Keratinocyte (primary cell): ENCODE results near the gene SDCCAG8. TPM values are rescaled to one million over a fixed set of nuclear protein-coding genes. Genes with fewer than 3 reads are reported as not detected.

Experiments used
- DNase-seq: peaks from one replicate; pipeline ENCODE4 v3.0.0-alpha.2; 2011; ENCODE audit warnings: low read depth, missing footprints, low spot score
- FAIRE-seq: peaks from 2 replicates; lab custom pipeline; 2011; peaks lifted over from hg19 to GRCh38; lab: Jason Lieb, UNC
- H2AFZ ChIP-seq: 2 replicates; pipeline ENCODE4 v1.6.0; 2012; ENCODE audit warnings: low read length, control low read depth, inconsistent platforms; ENCODE audit not compliant: control insufficient read depth
- H3K27ac ChIP-seq: 2 replicates; pipeline ENCODE4 v1.5.1; 2011; ENCODE audit warnings: low read length; ENCODE audit not compliant: control insufficient read depth, insufficient read depth
- H3K27me3 ChIP-seq: 3 replicates; pipeline ENCODE4 v1.6.0; 2011; ENCODE audit warnings: low read length; ENCODE audit not compliant: control insufficient read depth, insufficient read depth; ENCODE audit errors: extremely low read depth
- H3K36me3 ChIP-seq, 2 experiments: 2 replicates in 1 of 2; 3 replicates in 1 of 2; pipeline ENCODE4 v1.5.1; 2011; ENCODE audit warnings: low read length in 2 of 2, mild to moderate bottlenecking in 1 of 2; ENCODE audit not compliant: control insufficient read depth in 2 of 2, insufficient read depth in 2 of 2; ENCODE audit errors: extremely low read depth in 1 of 2
- H3K4me1 ChIP-seq: 3 replicates; pipeline ENCODE4 v1.5.1; 2011; ENCODE audit warnings: low read length; ENCODE audit not compliant: control insufficient read depth, insufficient read depth; ENCODE audit errors: extremely low read depth
- H3K4me2 ChIP-seq: 3 replicates; pipeline ENCODE4 v1.6.0; 2011; ENCODE audit warnings: low read depth, low read length; ENCODE audit not compliant: control insufficient read depth, insufficient read depth; ENCODE audit errors: extremely low read depth
- H3K4me3 ChIP-seq, 3 experiments: fragments of 200-600 bp in 1 of 3; sonication (generic) in 1 of 3; 2 replicates in 2 of 3; 3 replicates in 1 of 3; pipeline ENCODE4 v1.5.1; 2011 to 2016; ENCODE audit warnings: low read length in 3 of 3, mild to moderate bottlenecking in 3 of 3, control low read depth in 2 of 3, inconsistent platforms in 1 of 3, low read depth in 1 of 3, mixed read lengths in 1 of 3, mixed run types in 1 of 3, moderate library complexity in 1 of 3; ENCODE audit not compliant: control insufficient read depth in 2 of 3, insufficient read depth in 2 of 3; ENCODE audit errors: extremely low read depth in 1 of 3
- H3K79me2 ChIP-seq: 2 replicates; pipeline ENCODE4 v1.6.0; 2012; ENCODE audit warnings: low read length; ENCODE audit not compliant: control insufficient read depth, insufficient read depth
- H3K9ac ChIP-seq: 3 replicates; pipeline ENCODE4 v1.6.0; 2011; ENCODE audit warnings: low read length; ENCODE audit not compliant: control insufficient read depth, insufficient read depth; ENCODE audit errors: extremely low read depth
- H3K9me1 ChIP-seq: 3 replicates; pipeline ENCODE4 v1.6.0; 2011; ENCODE audit warnings: low read length; ENCODE audit not compliant: control insufficient read depth, insufficient read depth; ENCODE audit errors: extremely low read depth
- H3K9me3 ChIP-seq: 2 replicates; pipeline ENCODE4 v1.5.1; 2012; ENCODE audit warnings: low read depth, low read length; ENCODE audit not compliant: control insufficient read depth
- H4K20me1 ChIP-seq: 3 replicates; pipeline ENCODE4 v1.6.0; 2011; ENCODE audit warnings: low read length; ENCODE audit not compliant: control insufficient read depth, insufficient read depth; ENCODE audit errors: extremely low read depth
- CTCF ChIP-seq, 3 experiments: IDR thresholded peaks in 1 of 3; conservative IDR thresholded peaks in 1 of 3; optimal IDR thresholded peaks in 1 of 3; 2 replicates in 2 of 3; 3 replicates in 1 of 3; pipeline versions ENCODE3 to v1.5.1; 2011; ENCODE audit warnings: low read length in 3 of 3, mild to moderate bottlenecking in 3 of 3, moderate library complexity in 2 of 3, control low read depth in 1 of 3, inconsistent platforms in 1 of 3; ENCODE audit not compliant: insufficient read depth in 2 of 3; ENCODE audit errors: extremely low read depth in 1 of 3
- EZH2 ChIP-seq: IDR thresholded peaks from one replicate; pipeline ENCODE4 v1.6.1; 2012; ENCODE audit warnings: inconsistent platforms, mild to moderate bottlenecking, low read length, moderate library complexity
- dilution Hi-C: fragments of 300-500 bp; cut with MboI; formaldehyde crosslinking; loops from one replicate; pipeline ENCODE4 v1.7.0; 2020; ENCODE audit warnings: low sequenced_read_pairs; ENCODE audit not compliant: extremely low pct_ligation_motif_present
- polyA plus RNA-seq, 5 experiments: library from polyadenylated mRNA; depleted of rRNA in 3 of 5; stranded (reverse) in 3 of 5; stranded (forward) in 1 of 5; unstranded in 1 of 5; fragments of >200 nt; gene quantifications; 1 replicate in 1 of 5; 2 replicates in 3 of 5; 3 replicates in 1 of 5; pipeline versions ENCODE4 v1.2.1 to v1.2.3, GENCODE V29; 2011 to 2012; ENCODE audit warnings: missing spikeins in 2 of 5, low read depth in 1 of 5, low replicate concordance in 1 of 5

Gene SDCCAG8
- polyA plus RNA-seq, 1 donor (not counting 4 experiments of a cell fraction or from before 2014, with no cell fraction given): 61.6 TPM

- dilution Hi-C loops: no loop called here
- Histone ChIP-seq H3K9me1 (no peaks in the 10 kb centered on the region), H3K9ac (no peak overlapping the region), H3K4me1 (peaks cover 7% of the 10 kb centered on the region), H3K27ac (no peak overlapping the region), H3K79me2 (peaks cover 86% of the 10 kb centered on the region), H3K9me3 (no peaks in the 10 kb centered on the region), H2AFZ (no peak overlapping the region), H3K27me3 (no peaks in the 10 kb centered on the region), H3K4me3 (no peak overlapping the region), H3K36me3 (no peaks in the 10 kb centered on the region), H4K20me1 (no peaks in the 10 kb centered on the region), H3K4me2 (peak overlapping the region; percentile 45)
- TF ChIP-seq EZH2 (no peak), CTCF (optimal IDR thresholded peaks at IDR 0.05 in 1 of 3, IDR thresholded peaks at IDR 0.05 in 1 of 3, conservative IDR thresholded peaks at IDR 0.05 in 1 of 3; ENCODE audit: extremely low read depth in 1 of 3, insufficient read depth in 2 of 3, low read length in 3 of 3) (no peak)
- DNase-seq: no peak
- FAIRE-seq: no peak
Measured at GRCh38 chr1:243251539-243251938, 4.3 kb upstream of the SDCCAG8 start.

GRCh38 chr1:243253211-243253925 is 2.5 kb upstream of the SDCCAG8 start:
- peak overlapping the region; percentile 77 for H3K27ac ChIP-seq
- no peak for FAIRE-seq

More at GRCh38 chr1:243253211-243253925, 2.5 kb upstream of the SDCCAG8 start:
- Histone ChIP-seq H3K9me3 (no peaks in the 10 kb centered on the region), H3K9me1 (no peaks in the 10 kb centered on the region), H3K4me1 (peaks cover 12% of the 10 kb centered on the region), H4K20me1 (no peaks in the 10 kb centered on the region), H3K9ac (peak overlapping the region; percentile 74), H3K27me3 (no peaks in the 10 kb centered on the region), H2AFZ (no peak overlapping the region), H3K4me3 (peak overlapping the region; percentile 56 to 96 (median 96)), H3K36me3 (no peaks in the 10 kb centered on the region), H3K79me2 (peaks cover 88% of the 10 kb centered on the region), H3K4me2 (peak overlapping the region; percentile 87)
- DNase-seq: no peak
- TF ChIP-seq CTCF (optimal IDR thresholded peaks at IDR 0.05 in 1 of 3, IDR thresholded peaks at IDR 0.05 in 1 of 3, conservative IDR thresholded peaks at IDR 0.05 in 1 of 3; ENCODE audit: extremely low read depth in 1 of 3, insufficient read depth in 2 of 3, low read length in 3 of 3) (no peak), EZH2 (no peak)
- dilution Hi-C loops: no loop called here
